ENCODE data around the gene MRPL18. TPM values are rescaled to one million over a fixed set of nuclear protein-coding genes. Genes with fewer than 3 reads are reported as not detected.

MRPL18 gene
- total RNA-seq, 3 donors from 2014 or later = 52.8 to 72.9 (median 68.2) TPM

- Histone ChIP-seq H3K4me1 (no peaks in the 10 kb centered on the region), H3K9me3 (no peaks in the 10 kb centered on the region), H3K27me3 (no peaks in the 10 kb centered on the region), H3K4me3 (no peak overlapping the region), H3K27ac (no peak overlapping the region), H3K36me3 (no peaks in the 10 kb centered on the region)
- no peak for DNase-seq (ENCODE audit: low spot score in 2 of 2)
- TF ChIP-seq POLR2AphosphoS5 (IDR thresholded peaks at IDR 0.05) (no peak), CTCF (IDR thresholded peaks at IDR 0.05) (no peak)
- intact Hi-C loops (cut with DNase I; ENCODE audit: low total_unique reads) = no loop called here
Measured at GRCh38 chr6:159817951-159818739, 27.9 kb downstream of the MRPL18 start.

DNA sequence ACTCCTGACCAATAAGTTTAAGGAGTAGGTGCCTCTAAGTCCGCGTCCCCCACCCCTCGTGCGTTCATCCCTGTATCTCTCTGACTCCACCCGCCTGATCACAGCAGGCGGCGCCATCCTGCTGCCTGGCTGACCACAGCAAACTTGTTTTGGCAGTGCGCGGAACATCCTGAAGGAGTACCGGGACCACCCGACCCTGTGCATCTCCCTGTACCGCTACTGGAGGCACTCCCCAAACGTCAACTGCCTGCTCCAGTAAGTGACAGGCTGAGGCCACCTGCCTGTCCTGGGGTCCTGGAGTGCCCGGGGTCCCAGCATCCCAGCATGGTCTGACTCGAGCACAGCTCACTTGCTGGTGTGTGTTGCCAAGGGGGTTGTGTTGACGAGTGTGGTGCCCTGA, 28.8 kb downstream of the MRPL18 start:
- TF ChIP-seq POLR2AphosphoS5 (IDR thresholded peaks at IDR 0.05) (no peak), CTCF (IDR thresholded peaks at IDR 0.05) (no peak), POLR2A (IDR thresholded peaks at IDR 0.05) (no peak)
- no peaks in the 10 kb centered on the region for H3K36me3 ChIP-seq
- H3K27ac ChIP-seq = no peak overlapping the region
- DNase-seq (ENCODE audit: low spot score in 2 of 2) = no peak
- no peaks in the 10 kb centered on the region for H3K27me3 ChIP-seq
- intact Hi-C loops (cut with DNase I; ENCODE audit: low total_unique reads) = no loop called here
- H3K4me1 ChIP-seq = no peaks in the 10 kb centered on the region
- no peaks in the 10 kb centered on the region for H3K9me3 ChIP-seq
- no peak overlapping the region for H3K4me3 ChIP-seq

DNA sequence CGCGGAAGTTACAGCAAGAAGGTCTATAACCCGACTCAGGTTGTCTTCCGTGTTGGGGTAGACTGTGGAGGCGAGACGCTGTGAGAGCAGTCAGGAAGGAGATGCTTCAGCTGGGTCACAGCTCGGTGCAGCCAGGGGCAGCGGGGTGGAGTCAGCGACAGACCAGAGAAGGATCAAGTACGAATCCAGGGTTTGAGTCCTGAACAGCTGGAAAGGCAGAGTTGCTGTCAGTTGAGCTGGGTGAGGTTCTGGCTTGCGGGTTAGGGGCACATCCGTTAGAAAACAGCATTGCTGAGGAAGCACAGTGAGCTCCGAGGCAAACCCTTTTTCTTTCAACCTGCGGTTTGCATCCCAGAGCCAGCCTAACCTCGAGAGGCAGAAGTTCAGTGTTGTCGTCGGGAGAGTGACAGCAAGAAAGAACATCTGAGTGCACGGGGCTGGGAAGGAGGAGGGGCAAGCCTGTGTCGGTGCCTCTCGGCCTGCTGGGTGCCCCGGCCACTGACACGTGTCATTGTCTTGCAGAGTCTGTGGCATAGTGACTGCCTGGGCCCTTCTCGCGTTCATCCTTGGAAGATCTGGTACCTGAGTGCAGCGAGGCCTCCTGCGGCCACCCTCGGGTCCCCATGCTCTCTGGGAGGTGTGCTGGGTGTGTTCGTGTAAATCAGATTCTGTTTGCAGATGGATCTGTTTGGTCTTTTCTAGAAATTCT, 29.8 kb downstream of the MRPL18 start:
- no peak for DNase-seq (ENCODE audit: low spot score in 2 of 2)
- H3K9me3 ChIP-seq = no peaks in the 10 kb centered on the region
- intact Hi-C loops (cut with DNase I; ENCODE audit: low total_unique reads) = no loop called here
- H3K4me3 ChIP-seq = no peak overlapping the region
- no peak overlapping the region for H3K27ac ChIP-seq
- H3K27me3 ChIP-seq = no peaks in the 10 kb centered on the region
- no peak for TF ChIP-seq POLR2A (IDR thresholded peaks at IDR 0.05)
- TF ChIP-seq CTCF (IDR thresholded peaks at IDR 0.05) = no peak
- no peak for TF ChIP-seq POLR2AphosphoS5 (IDR thresholded peaks at IDR 0.05)
- no peaks in the 10 kb centered on the region for H3K36me3 ChIP-seq
- H3K4me1 ChIP-seq = no peaks in the 10 kb centered on the region

DNA sequence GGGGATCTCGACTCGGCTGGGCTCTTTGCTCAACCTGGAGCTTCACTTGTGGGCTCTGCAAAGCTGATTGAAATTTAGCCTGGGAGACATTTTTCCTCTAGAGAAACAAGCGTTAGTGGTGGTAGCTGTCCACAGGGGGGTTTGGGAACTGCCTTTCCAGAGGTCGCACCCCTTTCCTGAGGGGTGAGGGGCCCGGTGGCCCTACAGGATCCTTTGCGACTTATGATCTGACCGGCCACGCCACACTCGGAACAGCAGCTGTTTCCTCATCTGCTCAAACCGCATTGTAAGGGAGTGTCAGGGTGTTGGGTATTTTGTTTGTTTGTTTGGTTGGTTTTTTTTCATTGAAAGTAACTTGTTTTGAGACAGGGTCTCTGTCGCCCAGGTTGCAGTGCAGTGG, 30.9 kb downstream of the MRPL18 start:
- TF ChIP-seq CTCF (IDR thresholded peaks at IDR 0.05) (no peak), POLR2AphosphoS5 (IDR thresholded peaks at IDR 0.05) (no peak)
- intact Hi-C loops (cut with DNase I; ENCODE audit: low total_unique reads) = no loop called here
- no peaks in the 10 kb centered on the region for H3K9me3 ChIP-seq
- no peak overlapping the region for H3K27ac ChIP-seq
- H3K36me3 ChIP-seq = no peaks in the 10 kb centered on the region
- DNase-seq (ENCODE audit: low spot score in 2 of 2) = no peak
- no peaks in the 10 kb centered on the region for H3K4me1 ChIP-seq
- H3K4me3 ChIP-seq = no peak overlapping the region
- no peaks in the 10 kb centered on the region for H3K27me3 ChIP-seq

- intact Hi-C loops (cut with DNase I; ENCODE audit: low total_unique reads) = no loop called here
- no peak overlapping the region for H3K27ac ChIP-seq
- TF ChIP-seq POLR2AphosphoS5 (IDR thresholded peaks at IDR 0.05) (no peak), CTCF (IDR thresholded peaks at IDR 0.05) (no peak), POLR2A (IDR thresholded peaks at IDR 0.05) (no peak)
- H3K4me3 ChIP-seq = no peak overlapping the region
- no peak for DNase-seq (ENCODE audit: low spot score in 2 of 2)
- no peaks in the 10 kb centered on the region for H3K9me3 ChIP-seq
- H3K27me3 ChIP-seq = no peaks in the 10 kb centered on the region
- no peaks in the 10 kb centered on the region for H3K4me1 ChIP-seq
- H3K36me3 ChIP-seq = no peaks in the 10 kb centered on the region
Measured at GRCh38 chr6:159821726-159822125, 31.5 kb downstream of the MRPL18 start.

Measured in breast epithelium (tissue), 4 donors.